ENCODE measurements around the gene ELAVL1.
"Not testable (repeated sequence)": the region's sequence is repeated elsewhere in the genome, so short reads cannot be mapped to it uniquely, and the experiment has no call there.

Gene ELAVL1

DNA sequence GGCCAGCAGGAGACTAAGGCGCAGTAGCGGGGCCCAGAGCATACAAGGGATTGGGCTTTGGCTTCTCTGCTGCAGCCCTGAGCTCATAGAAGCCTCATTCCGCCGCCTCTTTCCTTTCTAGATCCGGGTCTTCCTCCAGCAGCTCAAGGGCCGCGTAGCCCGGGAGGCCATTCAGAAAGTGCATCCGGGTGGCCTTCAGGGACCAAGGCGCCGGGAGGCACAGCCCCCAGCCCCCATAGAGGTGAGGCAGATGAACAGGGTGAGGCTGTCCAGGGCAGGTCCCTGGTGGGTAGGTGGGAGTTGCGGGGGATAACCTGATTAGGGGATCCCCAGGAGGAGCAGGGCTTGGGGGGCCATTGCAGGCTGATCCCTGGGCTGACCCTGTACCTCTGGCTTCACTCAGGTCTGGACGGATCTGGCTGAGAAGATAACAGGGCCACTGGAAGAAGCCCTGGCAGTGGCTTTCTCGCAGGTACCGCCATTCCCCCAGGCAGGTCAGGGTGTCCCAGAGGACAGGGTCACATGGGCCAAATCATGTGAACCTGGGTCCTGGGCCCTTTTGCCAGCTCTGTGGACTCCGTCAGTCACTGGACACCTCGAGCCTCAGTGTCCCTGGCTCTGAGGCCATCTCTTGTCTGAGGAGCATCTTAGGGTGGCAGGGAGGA lies 84.0 kb downstream of the ELAVL1 start:
- DNase-seq (ENCODE audit: low read depth), result no peak

DNA sequence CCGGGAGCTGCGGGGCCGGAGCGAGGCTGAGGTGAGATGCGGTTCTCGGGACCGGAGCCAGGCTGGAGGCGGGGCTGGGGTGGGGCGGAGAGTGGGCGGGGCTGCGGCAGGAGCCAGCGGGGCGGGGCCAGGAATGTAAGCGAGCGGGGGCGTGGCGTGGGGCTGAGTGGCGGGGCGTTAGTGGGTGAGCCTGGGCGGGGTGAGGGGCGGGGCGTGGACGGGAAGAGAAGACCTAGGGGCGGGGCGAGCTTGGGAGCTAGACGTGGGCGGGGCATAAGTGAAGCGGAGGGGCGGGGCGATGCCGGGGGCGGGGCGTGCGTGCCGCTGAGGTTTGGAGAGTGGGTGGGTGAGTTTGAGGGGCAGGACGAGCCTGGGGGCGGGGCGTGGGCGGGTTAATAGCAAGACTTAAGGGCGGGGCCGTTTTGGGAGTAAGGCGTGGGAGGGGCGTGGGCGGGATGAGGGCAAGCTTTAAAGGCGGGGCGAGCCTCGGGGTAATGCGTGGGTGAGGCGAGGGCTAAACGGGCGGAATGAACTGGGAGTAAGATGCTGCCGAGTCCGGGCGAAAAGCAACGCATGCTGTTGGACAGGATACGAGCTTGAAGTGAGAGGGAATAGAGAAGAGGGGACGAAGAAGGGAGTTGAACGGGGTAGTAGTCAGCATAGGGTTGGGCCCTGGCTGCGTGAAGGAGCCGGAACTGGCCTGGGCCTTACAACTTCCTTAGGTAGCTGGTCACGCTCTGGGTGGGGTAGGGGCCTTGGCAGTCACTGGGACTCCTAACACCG lies 84.7 kb downstream of the ELAVL1 start:
- DNase-seq (ENCODE audit: low read depth), result peak; percentile 96

DNA sequence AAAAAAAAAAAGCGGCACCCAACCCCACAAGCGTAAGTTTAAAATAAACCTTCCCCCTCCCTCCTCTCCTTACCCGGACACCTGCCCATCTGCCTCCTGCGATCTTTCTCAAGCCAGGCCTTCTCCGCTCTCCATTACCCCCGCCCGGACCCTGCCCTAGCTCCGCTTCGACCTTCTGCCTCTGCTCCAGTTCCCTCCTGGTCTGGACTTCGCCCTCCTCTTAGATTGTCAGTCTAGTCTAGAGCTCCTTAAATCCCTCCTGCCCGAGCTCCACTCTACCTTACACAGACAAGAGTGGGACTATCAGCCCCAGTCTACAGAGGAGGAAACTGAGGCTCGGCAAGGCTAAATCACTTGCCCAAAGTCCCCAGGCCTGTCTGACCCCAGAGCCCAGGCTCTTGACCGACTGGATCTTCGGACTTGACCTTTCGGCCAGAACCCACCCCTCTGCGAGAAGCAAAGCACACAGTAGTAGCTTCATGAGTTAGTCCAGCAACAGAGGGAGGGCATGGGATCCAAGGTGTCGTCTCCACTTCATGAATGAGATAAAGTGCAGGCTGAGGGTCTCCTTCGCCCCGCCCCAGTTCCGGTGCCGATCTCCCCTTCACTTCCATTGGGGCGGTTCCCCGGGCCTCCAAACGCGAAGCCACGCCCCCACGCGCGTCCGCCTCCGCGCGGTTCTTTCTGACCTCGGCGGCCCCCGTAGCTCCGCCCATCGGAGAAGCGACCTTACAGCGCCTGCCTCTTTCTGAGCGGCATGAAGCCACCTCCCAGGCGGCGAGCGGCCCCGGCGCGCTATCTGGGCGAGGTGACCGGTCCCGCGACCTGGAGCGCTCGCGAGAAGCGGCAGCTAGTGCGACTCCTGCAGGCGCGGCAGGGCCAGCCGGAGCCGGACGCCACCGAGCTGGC lies 85.6 kb downstream of the ELAVL1 start, which contains the start of gene SNAPC2:
Gene SNAPC2, plus strand, starts transcription at position 729 of the 909 bp plus-strand sequence. Its CDS starts 29 bp downstream, at position 758.
- DNase-seq (ENCODE audit: low read depth), result peak; percentile 91

DNA sequence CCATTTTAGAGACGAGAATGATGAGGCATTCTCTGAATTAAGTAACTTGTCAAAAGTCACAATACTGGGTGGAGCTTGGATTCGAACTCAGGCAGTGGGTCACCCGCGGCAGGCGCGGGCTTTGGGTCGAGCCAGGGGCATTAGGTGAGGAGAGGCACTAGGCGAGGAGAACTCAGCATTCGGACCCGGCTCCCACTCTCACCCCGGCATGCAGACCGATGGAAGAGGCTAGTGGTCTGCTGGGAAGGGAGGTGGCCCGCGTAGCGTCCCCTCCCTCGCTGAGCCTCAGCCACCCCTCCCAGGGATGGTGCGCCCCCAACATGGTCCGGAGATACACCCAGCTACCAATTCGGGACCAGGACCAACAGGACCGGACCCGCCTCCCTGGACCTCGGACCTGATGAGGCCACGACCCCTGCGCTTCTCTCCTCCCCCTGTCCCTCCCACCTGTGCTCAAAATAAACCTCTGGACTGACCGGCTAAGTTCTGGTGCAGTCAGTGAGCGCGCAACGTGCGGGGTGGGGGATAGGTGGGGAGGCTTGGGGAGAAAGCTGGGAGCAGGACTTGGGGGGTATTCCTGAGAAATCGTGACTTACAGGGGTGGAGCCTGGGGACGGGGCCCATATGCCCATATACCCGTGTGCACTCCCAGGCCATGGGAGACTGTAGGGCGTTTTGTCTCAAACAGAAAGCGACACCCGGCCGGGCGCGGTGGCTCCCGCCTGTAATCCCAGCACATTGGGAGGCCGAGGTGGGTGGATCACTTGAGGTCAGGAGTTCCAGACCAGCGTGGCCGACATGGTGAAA lies 86.6 kb downstream of the ELAVL1 start:
- no peak for DNase-seq (ENCODE audit: low read depth)

DNA sequence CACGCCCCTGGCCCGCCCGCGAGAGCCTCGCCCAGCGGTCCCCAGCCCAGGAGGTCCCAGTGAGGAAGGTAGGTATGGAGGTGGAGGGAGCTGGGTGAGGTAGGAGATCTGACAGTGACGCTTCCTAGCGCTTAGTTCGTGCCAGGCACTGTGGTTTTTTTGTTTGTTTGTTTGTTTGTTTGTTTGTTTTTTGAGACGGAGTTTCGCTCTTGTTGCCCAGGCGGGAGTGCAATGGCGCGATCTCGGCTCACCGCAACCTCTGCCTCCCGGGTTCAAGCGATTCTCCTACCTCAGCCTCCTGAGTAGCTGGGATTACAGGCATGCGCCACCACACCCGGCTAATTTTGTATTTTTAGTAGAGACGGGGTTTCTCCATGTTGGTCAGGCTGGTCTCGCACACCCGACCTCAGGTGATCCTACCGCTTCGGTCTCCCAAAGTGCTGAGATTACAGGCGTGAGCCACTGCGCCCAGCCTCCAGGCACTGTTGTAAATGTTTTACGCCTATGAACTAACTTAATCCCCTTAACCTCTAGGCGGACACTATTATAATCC lies 87.3 kb downstream of the ELAVL1 start:
- DNase-seq (ENCODE audit: low read depth), result not testable (repeated sequence)

DNA sequence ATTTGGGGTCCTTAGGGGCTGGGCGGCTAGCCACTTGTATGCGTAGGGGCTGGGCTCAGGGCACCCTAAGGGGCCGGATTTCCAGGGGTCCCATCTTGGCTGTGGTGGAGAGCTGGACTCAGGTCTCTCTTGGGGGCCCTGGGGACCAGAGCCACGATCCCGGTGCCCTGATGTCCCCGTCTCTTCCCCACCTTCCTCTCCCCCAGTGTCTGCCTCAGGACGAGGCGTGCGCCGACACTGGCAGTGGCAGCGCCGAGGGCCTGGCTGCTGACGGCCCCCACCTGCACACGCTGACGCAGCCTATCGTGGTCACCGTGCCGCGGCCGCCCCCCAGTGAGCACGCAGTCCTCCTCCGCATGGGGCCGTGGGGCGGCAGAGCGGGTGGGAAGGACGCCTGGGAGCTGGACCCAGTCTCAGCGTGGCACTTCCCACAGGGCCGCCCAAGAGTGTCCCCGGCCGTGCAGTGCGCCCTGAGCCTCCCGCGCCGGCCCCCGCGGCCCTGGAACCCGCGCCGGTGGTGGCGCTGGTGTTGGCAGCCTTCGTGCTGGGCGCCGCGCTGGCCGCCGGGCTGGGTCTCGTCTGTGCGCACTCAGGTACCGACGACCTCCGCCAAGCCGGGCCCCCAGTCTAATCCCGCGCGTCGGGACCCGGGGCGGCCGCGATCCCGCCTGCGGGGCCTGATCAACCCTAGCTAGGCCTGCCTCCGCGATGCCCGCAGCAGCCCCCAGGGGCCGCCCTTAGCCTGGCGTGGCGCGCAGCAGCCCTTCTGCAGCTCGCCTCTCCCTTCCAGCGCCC lies 88.0 kb downstream of the ELAVL1 start:
- DNase-seq (ENCODE audit: low read depth), result no peak

DNA sequence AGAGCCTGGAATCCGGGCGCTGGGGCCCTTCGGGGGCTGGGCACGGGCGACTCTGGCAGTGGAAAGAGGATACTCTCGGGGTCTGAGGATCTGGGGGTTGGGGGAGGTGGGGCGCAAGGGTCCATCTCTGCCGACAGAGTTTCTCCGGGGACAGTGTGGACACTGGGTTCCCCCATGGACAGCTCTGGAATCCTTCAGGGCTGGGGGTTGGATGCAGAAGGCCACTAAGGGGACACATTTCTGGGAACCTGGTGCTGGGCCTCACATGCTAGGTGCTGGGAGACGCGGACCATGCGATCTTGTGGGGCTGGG lies 88.5 kb downstream of the ELAVL1 start:
- no peak for DNase-seq (ENCODE audit: low read depth)

DNA sequence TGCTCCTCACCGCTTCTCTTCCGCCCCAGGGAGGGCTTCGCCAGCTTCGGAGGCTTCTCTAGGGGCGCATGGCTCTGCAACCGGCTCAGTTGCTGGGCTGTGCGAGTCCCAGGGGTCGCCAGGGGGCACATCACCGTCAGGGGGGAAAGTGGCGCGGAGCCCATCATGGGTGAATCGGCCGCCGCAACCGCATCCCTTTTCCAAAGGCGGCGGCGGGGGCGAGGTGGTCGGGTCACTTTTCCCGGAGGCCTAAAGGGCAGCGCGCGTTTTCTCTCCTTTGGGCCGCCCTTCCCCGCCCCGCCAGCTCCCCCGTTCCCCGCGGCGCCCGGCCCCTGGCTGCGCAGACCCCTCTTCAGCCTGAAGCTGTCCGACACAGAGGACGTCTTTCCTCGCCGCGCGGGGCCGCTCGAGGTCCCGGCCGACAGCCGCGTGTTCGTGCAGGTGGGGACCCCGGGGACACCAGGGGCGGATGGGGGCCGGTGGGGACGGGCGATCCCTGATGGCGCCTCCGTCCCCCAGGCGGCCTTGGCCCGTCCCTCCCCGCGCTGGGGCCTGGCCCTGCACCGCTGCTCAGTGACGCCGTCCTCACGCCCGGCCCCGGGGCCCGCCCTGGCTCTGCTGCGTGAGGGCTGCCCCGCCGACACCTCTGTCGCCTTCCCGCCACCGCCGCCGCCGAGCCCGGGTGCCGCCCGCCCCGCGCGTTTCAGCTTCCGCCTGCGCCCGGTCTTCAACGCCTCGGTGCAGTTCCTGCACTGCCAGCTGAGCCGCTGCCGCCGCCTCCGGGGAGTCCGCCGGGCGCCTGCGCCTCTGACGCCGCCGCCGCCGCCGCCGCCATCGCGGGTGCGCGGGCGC lies 89.1 kb downstream of the ELAVL1 start:
- DNase-seq (ENCODE audit: low read depth), result no peak

DNA sequence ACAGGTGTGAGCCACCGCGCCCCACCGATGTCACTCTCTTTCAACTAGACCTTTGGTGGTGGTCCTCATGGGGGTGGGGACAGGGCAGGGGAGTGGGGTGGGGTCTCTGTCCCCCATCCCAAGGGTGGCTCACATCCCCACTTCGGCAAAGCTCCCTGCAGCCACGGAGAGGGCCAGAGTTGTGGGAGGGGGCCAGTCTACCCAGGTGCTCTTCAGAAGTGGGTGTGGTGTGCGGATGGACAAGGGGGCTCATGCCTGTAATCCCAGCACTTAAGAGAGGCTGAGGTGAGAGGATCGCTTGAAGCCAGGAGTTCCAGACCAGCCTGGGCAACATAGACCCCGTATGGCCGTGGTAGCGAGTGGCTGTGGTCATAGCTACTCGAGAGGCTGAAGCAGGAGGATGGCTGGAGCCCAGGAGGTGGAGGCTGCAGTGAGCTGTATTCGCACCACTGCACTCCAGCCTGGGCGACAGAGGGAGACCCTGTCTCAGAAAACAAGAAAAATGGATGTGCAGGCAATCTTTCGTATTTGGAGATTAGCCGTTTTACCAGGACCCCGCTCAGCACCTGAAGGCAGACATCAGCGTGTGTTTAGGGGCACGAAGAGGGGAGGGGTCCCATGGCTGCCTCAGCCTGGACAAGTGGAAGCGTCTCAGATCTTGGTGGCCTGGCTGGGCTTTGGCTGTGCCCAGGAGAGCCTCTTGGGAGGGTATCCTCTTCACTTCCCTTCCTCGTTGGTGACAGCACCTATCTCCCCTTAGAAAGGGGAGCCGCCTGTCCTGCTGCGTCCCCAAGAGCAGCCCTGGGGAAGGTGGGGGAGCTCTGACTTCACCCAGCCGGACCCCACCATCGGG lies 90.0 kb downstream of the ELAVL1 start:
- DNase-seq (ENCODE audit: low read depth), result no peak

DNA sequence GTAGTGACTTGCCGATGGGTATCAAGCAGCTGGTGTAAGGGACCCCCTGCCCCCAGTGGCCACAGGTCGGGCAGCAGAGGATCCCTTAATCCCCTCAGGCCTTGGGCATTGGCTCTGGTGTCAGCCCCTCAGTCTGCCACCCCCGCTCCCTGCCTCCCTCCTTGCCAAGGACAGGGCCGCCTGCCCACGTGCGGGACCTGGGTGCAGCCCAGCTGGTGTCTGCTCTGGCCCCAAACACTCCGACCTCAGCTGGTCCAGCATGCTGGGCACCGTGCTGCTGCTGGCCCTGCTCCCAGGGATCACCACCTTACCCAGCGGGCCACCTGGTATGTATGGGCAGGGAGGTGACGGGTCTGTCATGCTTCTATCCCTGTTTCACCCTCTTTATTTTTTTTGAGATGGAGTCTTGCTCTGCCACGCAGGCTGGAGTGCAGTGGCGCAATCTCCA lies 90.8 kb downstream of the ELAVL1 start, which contains the start of gene TGFBR3L:
Gene TGFBR3L, plus strand, starts transcription at position 233 of the 448 bp plus-strand sequence.
- DNase-seq (ENCODE audit: low read depth), result no peak

DNA sequence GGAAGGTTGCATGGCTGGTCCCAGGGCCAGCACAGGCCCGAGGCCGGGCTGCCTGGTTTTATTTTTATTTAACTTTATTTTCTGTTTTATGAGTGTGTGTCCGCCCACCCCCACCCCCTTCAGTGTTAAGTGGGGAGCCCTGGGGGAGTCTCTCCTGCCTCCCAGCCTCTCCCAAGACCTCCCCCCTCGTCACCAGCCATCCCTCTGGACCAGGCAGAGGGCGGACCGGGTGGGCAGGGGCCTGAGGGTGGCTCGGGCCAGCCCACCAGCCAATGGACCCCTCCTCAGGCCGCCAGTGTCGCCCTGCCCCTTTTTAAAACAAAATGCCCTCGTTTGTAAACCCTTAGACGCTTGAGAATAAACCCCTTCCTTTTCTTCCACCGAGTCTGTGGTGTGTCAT lies 91.3 kb downstream of the ELAVL1 start:
- no peak for DNase-seq (ENCODE audit: low read depth)

DNA sequence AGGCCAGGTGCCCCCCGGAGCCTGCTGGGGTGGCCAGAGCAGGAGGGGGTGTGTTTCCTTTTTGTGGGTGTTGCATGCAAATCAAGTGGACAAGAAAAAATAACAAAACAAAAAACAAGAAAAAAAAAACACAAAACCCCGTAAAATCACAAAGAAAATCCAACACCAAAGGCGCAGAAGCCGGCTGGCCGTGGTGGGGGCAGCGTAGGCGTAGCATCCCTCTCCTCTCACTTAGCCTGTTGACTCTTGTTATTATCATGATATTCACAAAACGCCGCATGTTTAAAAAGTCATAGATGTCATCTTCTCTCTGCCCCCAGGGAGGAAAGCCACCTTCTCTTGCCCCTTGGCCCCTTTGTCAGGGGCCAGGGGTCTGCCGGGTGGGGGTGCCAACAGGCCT lies 91.8 kb downstream of the ELAVL1 start:
- DNase-seq (ENCODE audit: low read depth), result no peak

DNA sequence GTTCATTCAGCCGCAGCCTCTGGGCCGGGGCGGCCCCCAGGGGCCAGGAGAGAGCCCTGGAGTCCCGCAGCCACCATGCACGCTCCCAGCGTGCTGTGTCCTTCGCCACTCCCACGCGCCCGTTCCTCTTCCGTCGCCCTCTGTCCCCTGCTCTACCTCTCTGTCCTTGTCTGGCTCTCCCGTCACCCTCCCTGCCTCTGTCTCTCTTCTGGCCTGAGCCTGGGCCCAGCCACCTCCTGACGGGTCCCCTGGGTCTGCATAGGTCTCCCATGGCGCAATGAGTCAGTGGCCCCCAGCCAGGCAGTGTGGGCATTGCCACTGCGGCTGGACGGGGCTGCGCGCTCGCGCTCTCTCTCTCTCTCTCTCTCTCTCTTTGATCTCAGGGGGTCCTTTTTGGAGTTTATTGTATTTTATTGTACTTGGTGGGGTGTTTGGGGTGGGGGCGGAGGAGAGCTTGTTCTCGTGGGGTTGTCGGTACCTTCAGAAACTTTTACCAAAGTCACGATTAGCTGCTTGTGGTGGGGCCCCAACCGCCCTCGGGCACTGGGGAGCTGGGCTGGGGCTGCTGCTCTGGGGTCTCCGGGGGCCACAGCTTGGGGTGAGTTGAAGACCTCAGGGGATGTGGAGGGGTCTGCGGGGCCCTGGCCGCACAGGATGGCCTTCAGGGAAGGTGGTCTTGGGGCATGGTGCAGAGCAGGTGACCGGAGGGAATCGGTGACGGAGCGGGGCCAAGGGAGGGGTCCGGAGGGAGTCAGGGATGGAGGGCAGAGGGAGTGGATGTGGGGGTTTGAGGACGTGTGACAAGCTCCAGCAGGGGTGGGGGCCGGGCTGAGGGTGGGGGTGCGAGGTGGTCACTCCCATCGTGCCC lies 92.5 kb downstream of the ELAVL1 start:
- DNase-seq (ENCODE audit: low read depth), result no peak

DNA sequence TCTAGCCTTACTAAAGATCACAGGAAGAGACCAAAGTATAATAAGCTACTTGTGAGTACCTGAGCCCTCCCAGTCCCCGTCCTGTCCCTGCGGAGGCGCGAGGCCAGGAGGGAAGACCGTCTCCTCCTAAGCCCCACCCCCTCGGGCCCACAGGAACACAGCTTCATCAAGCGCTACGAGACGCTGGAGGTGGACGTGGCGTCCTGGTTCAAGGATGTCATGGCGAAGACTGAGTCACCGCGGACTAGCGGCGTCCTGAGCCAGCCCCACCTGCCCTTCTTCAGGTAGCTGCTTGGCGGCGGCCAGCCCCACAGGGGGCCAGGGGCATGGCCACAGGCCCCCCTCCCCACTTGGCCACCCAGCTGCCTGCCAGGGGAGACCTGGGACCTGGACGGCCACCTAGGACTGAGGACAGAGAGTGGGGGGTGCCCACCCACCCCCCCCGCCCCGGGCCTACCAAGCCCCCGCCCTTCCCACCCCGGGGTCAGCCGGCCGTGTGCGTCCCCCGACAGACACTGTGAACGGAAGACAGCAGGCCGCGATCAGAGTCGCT lies 93.2 kb downstream of the ELAVL1 start:
- DNase-seq (ENCODE audit: low read depth), result no peak

DNA sequence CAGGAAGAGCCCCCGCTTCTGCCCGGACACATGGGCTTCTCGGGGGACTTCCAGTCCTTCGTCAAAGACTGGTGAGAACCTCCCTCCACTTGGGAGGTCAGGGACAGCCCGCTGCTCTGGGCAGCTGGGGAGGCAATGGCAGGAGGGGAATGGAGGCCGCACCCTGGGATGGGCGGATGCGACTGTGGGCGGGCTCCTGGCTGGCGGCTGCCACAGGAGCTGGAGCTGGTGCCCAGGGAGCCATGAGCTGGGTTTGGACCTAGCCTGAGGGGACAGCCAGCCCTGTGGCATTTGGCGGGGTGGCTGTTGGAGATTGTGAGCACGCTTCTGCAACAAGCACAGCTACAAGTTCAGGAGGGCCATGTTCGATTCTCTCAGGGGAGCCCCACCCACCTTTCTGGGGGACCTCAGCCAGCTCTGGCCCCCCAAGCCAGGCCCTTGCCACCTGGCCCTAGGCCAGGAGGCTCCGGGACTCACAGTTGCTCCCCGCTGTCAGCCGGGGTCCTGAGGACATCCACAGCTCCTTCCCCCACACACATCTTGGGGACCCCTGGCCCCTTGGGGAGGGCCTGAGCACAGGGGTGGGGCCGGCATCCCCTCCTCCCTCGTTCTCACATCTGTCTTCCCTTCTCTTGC lies 93.8 kb downstream of the ELAVL1 start:
- no peak for DNase-seq (ENCODE audit: low read depth)

DNA sequence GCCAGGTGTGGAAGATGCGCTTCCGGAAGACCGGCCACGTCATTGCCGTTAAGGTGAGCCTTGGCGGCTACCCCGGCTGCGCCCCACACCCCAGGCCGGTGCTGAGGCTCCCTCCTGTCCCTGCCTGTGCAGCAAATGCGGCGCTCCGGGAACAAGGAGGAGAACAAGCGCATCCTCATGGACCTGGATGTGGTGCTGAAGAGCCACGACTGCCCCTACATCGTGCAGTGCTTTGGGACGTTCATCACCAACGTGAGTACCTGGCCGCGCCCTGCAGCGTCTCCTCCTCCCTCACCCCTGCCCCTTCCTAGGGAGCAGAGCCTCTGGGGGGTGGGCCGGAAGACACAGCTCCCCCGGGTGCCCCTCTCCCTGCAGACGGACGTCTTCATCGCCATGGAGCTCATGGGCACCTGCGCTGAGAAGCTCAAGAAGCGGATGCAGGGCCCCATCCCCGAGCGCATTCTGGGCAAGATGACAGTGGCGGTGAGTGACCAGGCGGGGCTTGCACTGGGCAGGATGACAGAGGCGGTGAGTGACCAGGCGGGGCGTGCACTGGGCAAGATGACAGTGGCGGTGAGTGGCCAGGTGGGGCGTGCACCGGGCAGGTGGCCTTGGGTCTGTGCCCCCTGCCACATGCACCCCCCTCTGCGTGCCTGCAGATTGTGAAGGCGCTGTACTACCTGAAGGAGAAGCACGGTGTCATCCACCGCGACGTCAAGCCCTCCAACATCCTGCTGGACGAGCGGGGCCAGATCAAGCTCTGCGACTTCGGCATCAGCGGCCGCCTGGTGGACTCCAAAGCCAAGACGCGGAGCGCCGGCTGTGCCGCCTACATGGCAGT lies 94.9 kb downstream of the ELAVL1 start:
- no peak for DNase-seq (ENCODE audit: low read depth)
